ENCODE results near the gene IL1R1. TPM values are rescaled to one million over a fixed set of nuclear protein-coding genes. Genes with fewer than 3 reads are reported as not detected.

Gene IL1R1, protein sequence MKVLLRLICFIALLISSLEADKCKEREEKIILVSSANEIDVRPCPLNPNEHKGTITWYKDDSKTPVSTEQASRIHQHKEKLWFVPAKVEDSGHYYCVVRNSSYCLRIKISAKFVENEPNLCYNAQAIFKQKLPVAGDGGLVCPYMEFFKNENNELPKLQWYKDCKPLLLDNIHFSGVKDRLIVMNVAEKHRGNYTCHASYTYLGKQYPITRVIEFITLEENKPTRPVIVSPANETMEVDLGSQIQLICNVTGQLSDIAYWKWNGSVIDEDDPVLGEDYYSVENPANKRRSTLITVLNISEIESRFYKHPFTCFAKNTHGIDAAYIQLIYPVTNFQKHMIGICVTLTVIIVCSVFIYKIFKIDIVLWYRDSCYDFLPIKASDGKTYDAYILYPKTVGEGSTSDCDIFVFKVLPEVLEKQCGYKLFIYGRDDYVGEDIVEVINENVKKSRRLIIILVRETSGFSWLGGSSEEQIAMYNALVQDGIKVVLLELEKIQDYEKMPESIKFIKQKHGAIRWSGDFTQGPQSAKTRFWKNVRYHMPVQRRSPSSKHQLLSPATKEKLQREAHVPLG
- total RNA-seq: 5.7 and 10.7 TPM in 2 replicates

DNA sequence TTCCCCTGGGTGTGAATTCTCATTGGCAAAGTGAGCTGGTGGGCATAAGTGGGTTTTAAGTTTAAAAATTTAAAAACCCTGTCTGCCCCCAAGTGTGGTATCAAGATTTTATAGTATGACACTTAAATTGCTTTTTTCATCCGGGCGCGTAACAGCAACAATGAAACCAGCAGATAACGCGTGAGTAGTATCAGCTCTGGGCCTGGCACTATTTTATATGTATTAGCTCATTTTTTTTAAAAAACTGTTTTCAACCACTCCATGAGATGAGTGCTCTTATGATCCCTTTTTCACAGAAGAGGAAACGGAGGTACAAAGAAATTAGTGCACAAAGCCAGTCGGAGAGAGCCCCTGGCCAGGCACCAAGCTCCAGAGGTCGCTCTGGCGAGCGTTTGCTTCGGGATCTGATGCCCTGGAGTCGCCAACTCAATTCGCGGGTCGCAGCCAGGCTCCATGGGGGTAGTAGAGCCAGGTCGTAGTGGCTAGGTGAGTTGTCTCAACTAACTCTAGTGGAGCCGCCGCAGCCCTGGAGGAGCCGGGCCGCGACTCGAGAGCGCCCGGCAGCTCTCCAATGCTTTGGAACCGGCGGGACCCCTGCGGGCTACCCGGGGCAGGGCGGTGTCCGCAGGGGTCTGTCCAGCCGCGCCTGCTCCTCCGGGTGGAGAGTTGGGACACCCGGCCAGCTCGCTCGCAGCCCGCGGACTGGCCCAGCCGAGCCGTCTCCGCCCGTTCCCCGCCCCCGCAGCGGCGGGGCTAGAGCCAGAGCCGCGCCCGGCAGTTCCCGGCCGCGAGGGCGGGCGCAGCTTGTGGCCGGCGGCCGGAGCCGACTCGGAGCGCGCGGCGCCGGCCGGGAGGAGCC, at the start of gene IL1R1:
Gene IL1R1, plus strand, starts transcription at position 777 of the 859 bp plus-strand sequence. CDS start 14,979 bp downstream, outside the sequence.
- TF ChIP-seq, protein P1, sequence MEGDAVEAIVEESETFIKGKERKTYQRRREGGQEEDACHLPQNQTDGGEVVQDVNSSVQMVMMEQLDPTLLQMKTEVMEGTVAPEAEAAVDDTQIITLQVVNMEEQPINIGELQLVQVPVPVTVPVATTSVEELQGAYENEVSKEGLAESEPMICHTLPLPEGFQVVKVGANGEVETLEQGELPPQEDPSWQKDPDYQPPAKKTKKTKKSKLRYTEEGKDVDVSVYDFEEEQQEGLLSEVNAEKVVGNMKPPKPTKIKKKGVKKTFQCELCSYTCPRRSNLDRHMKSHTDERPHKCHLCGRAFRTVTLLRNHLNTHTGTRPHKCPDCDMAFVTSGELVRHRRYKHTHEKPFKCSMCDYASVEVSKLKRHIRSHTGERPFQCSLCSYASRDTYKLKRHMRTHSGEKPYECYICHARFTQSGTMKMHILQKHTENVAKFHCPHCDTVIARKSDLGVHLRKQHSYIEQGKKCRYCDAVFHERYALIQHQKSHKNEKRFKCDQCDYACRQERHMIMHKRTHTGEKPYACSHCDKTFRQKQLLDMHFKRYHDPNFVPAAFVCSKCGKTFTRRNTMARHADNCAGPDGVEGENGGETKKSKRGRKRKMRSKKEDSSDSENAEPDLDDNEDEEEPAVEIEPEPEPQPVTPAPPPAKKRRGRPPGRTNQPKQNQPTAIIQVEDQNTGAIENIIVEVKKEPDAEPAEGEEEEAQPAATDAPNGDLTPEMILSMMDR (conservative IDR thresholded peaks at IDR 0.05; ENCODE audit: low read depth, low read length): no peak
- H3K4me3 ChIP-seq (ENCODE audit: low read depth, low read length): peak within 1 kb of the TSS; percentile 58
- no peak for DNase-seq (ENCODE audit: low read depth)

DNA sequence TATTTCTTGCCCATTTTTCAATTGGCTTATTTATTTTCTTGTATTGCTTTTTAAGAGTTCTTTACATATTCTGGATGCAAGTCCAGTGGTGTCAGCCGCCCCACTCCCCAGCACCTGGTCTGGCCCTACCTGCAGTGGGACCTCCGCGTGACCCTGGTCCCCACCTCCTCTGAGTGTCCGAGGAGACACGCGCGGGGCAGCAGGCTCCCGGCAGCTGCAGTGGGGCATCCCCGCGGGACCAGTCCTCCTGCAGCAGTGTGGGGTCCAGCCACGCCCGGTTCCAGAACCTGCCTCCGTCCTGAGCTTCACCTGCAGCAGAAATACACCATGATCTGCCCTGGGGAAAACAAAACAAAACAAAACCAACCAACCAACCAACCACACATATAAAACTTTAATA, 48.9 kb upstream of the IL1R1 start:
- TF ChIP-seq, protein P1 (conservative IDR thresholded peaks at IDR 0.05; ENCODE audit: low read depth, low read length): no peak
- no peak overlapping the region for H3K4me3 ChIP-seq (ENCODE audit: low read depth, low read length)
- DNase-seq (ENCODE audit: low read depth): no peak

DNA sequence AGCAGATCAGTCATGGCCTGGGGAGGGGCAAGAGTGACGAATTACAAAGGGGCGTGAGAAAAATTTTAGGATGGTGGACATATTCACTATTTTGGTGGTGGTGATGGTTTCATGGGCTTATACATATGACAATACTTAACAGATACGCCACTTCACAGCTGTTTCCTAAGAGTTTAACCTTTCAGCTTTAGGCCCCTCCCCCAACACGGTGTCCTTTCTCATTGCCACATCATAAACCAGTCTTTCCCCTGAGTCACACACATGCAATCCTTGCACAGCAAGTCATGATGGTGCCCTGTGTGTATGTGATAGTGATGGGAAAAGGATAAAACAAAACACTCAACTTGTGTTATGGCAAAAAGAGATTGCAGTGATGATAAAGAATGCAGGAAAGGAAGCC, 47.6 kb upstream of the IL1R1 start:
- H3K4me3 ChIP-seq (ENCODE audit: low read depth, low read length): no peak overlapping the region
- DNase-seq (ENCODE audit: low read depth): peak; percentile 74
- TF ChIP-seq, protein P1 (conservative IDR thresholded peaks at IDR 0.05; ENCODE audit: low read depth, low read length): no peak

DNA sequence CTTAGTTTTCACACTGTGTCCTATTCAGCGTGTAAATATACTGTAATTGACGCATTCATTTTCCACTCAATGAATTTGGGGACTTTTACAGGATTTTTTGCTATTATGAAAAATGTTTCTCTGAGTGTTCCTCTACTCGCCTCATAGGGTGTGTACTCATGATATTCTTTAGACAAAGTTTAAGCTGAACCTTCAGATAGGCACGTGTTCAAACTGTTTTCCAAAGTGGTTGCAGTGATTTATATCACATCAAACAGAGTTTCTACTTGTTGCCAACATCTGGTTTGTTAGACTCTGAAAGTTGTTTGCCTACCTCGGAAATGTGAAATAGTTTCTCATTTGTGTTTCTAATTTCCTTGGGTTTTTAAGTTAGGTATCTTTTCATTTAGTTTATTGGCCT, 46.4 kb upstream of the IL1R1 start:
- H3K4me3 ChIP-seq (ENCODE audit: low read depth, low read length): no peak overlapping the region
- TF ChIP-seq, protein P1 (conservative IDR thresholded peaks at IDR 0.05; ENCODE audit: low read depth, low read length): no peak
- no peak for DNase-seq (ENCODE audit: low read depth)

DNA sequence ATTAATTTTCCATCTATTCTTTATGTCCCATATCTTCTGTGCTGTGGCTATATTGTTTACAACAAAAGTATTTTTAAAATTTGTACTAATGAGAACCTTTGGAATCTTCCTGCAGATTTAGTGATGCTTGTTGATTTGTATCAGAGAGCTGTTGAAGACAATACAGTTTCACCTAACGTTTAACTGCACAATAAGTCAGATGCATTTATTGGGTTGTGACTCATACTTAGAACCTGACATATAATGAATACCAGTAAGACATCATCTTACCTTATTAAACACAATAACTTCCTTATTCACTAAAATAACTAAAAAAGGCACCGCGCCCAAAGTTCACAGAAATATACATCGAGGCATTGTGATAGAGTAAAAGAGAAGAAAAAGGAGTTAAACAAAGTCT, 43.8 kb upstream of the IL1R1 start:
- DNase-seq (ENCODE audit: low read depth): no peak
- H3K4me3 ChIP-seq (ENCODE audit: low read depth, low read length): no peak overlapping the region
- TF ChIP-seq, protein P1 (conservative IDR thresholded peaks at IDR 0.05; ENCODE audit: low read depth, low read length): no peak

DNA sequence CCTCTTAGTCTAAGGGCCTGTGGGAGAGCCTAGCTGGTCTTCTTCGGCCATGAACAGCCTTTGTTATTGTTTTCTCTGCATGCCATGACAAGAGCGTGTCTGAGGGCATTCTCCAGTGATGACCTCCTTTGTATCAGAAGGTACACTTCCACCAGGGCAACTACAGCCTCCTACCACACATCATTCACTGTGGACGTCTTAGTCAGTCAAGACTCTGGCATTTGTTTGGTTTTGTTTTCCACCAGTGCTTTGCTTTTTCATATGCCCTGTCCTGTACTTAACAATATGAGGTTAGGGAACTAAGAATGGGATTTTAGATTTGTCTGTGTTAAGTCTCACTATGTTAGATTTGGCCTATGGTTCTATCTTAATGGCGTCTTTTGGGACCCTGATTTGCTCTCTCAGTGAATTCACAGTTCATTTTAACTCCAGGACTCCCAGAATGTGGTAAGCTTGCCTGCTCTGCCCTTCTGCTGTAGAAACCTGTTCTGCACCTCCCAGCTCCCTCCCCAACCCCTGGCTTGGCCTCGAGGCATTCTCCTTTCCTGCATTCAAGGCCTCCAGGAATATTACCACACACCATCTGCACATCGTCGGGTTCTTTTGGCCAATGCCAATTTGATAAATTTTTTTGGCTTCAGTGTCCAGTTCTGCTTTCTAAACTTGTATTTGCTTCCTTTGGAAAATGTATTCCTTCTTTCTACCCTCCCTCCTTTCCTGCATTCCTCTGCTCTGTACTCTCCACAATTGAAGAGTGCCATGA, 42.8 kb upstream of the IL1R1 start:
- H3K4me3 ChIP-seq (ENCODE audit: low read depth, low read length): no peak overlapping the region
- DNase-seq (ENCODE audit: low read depth): no peak
- TF ChIP-seq, protein P1 (conservative IDR thresholded peaks at IDR 0.05; ENCODE audit: low read depth, low read length): no peak
